ENCODE measurements around the gene SCOC.

DNA sequence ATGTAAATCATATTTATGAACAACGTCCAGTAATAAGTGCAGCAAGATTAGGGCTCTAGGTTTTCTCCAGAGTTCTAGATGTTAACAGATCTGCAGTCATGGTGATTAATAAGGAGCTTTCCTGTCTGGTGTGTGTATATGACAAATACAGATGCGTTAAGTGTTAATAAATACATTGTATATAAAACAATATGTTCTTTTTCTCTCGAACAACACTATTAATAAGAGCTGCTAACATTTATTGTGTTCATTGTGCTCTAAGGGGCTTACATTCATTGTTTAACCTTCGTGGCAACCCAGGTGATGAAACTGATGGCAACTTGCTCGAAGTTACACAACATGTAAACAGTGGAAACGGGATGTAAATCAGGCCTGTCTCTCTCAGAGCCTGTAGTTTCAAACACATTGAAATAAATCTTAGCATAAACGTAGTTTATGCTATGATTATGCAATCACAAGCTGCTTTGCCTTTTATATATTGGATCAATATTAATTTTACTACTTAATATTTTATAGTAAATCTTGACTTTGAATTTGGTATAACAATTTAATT, 54.5 kb downstream of the SCOC start:
- TF ChIP-seq POLR2A (IDR thresholded peaks at IDR 0.05; ENCODE audit: low read length) (no peak), GATA1 (IDR thresholded peaks at IDR 0.05; ENCODE audit: low read depth, low read length) (no peak)
